Spleen (tissue), 11 donors: ENCODE measurements around the gene RHOF. TPM values are rescaled to one million over a fixed set of nuclear protein-coding genes. Genes with fewer than 3 reads are reported as not detected.

Experiments used
- DNase-seq: peaks from one replicate; pipeline ENCODE4 v3.0.0-alpha.2; 2020
- H3K27ac ChIP-seq, 8 donors: fragments of 200-600 bp; sonication (generic) in 7 of 8; 1 replicate in 4 of 8; 2 replicates in 4 of 8; pipeline versions ENCODE4 v1.5.0 to v1.8.0; 2016 to 2021; ENCODE audit warnings: inconsistent platforms in 4 of 8, mild to moderate bottlenecking in 4 of 8, moderate library complexity in 1 of 8
- H3K27me3 ChIP-seq, 7 donors: fragments of 200-600 bp; sonication (generic) in 6 of 7; replicated peaks in 1 of 7; 1 replicate in 4 of 7; 2 replicates in 3 of 7; pipeline versions ENCODE4 v1.5.0 to v1.8.0; 2016 to 2021; ENCODE audit warnings: inconsistent platforms in 3 of 7, mild to moderate bottlenecking in 1 of 7
- H3K36me3 ChIP-seq, 6 donors: fragments of 200-600 bp; sonication (generic) in 5 of 6; 1 replicate in 4 of 6; 2 replicates in 2 of 6; pipeline versions ENCODE4 v1.5.0 to v1.8.0; 2016 to 2021; ENCODE audit warnings: inconsistent platforms in 2 of 6
- H3K4me1 ChIP-seq, 6 donors: fragments of 200-600 bp; sonication (generic) in 5 of 6; 1 replicate in 3 of 6; 2 replicates in 3 of 6; pipeline versions ENCODE4 v1.5.0 to v1.8.0; 2016 to 2021; ENCODE audit warnings: inconsistent platforms in 3 of 6
- H3K4me3 ChIP-seq, 8 donors: fragments of 200-600 bp; sonication (generic) in 7 of 8; 1 replicate in 4 of 8; 2 replicates in 4 of 8; pipeline versions ENCODE4 v1.5.0 to v1.8.0; 2016 to 2021; ENCODE audit warnings: inconsistent platforms in 4 of 8, mild to moderate bottlenecking in 4 of 8, moderate library complexity in 2 of 8
- H3K9me3 ChIP-seq, 8 donors: fragments of 200-600 bp; sonication (generic) in 7 of 8; 1 replicate in 4 of 8; 2 replicates in 4 of 8; pipeline versions ENCODE4 v1.5.0 to v1.8.0; 2016 to 2021; ENCODE audit warnings: inconsistent platforms in 4 of 8
- POLR2A ChIP-seq, 3 donors: fragments of 450-650 bp; IDR thresholded peaks; one replicate each; pipeline ENCODE4 v1.5.1; 2017; ENCODE audit warnings: antibody characterized with exemption in 3 of 3, mild to moderate bottlenecking in 1 of 3
- POLR2AphosphoS5 ChIP-seq, 3 donors: sonication (generic); formaldehyde crosslinking; IDR thresholded peaks; one replicate each; pipeline ENCODE4 v1.5.1; 2017; ENCODE audit warnings: antibody characterized with exemption in 3 of 3
- WGBS, 5 donors: extraction: QIAGEN DNeasy Blood & Tissue Kit in 3 of 5; methylation state at CpG; one replicate each; pipeline versions ENCODE4 v1.1.5 to v1.1.7; 2013 to 2018; 5-methylcytosine and 5-hydroxymethylcytosine counted together
- intact Hi-C: fragments of 100-400 bp; cut with DNase I; formaldehyde crosslinking; loops from one replicate; pipeline ENCODE4 v1.15.0; 2023; ENCODE audit warnings: low total_unique reads
- polyA plus RNA-seq, 3 donors: library from polyadenylated mRNA; stranded (reverse); fragments of 200-250 nt; gene quantifications; one replicate each; pipeline ENCODE4 v1.2.1, GENCODE V29; 2013
- total RNA-seq, 7 donors: library from RNA; depleted of rRNA in 3 of 7; stranded (reverse); fragments of >200 nt in 3 of 7; fragmentation: NEBNext Ultra II Directional in 4 of 7; extraction: Animal tissue kit (Norgen Biotek cat#: 25700) in 4 of 7; gene quantifications; one replicate each; pipeline versions ENCODE4 v1.1.0 to v1.2.1, GENCODE V29; 2016 to 2021
- TF ChIP-seq, protein P1 (sequence below), 11 experiments: fragments of 200-600 bp in 7 of 11; fragments of 450-650 bp in 4 of 11; sonication (generic) in 4 of 11; IDR thresholded peaks in 8 of 11; conservative IDR thresholded peaks in 3 of 11; 1 replicate in 7 of 11; 2 replicates in 4 of 11; pipeline versions ENCODE4 v1.4.0 to v1.8.0; 2016 to 2021; ENCODE audit warnings: antibody characterized with exemption in 11 of 11, inconsistent platforms in 4 of 11, mild to moderate bottlenecking in 1 of 11
- donor health status: healthy with polysubstance abuse.
- donor health status: DM: no; HTN: no; CAD: no; lungs with moderate emphysema.
- donor health status: DM: no; HTN: no; CAD: no.
- donor health status: Bipolar disorder and iron deficiency.
- donor health status: healthy.
- donor health status: DM: no; HTN: no; CAD: no.
- donor health status: DM: yes; HTN: yes; CAD: no.

Gene RHOF
- total and polyA plus RNA-seq, 10 donors = 18.4 to 71.7 (median 52.6) TPM

DNA sequence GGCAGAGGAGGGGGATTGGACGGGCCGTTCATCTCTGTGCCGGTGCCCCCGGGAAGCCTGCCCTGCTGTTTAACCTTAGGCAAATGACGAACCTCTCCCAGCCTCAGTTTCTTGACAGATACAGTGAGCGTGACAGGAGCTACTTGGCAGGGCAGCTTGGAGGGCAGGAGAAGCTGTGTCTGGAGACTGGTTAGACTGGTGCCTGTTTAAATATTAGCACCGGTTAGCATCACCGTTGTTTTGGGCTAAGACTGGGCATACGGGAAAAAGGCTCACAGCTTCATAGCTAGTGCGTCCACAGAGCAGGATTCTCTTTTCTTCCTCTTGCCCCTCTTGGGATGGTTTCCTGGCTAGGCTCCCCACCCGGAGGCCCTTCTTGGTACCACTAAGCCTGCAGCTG is 38.7 kb downstream of the RHOF start:
- Histone ChIP-seq H3K36me3 (peaks cover 0 to 21% (median 0%) of the 10 kb centered on the region in 6 donors), H3K27ac (no peak overlapping the region), H3K9me3 (no peaks in the 10 kb centered on the region), H3K27me3 (no peaks in the 10 kb centered on the region), H3K4me1 (peaks cover 0 to 5% (median 0%) of the 10 kb centered on the region in 6 donors), H3K4me3 (no peak overlapping the region)
- 93 to 98% (median 96%) methylated on average over 11 of the region's 11 CpGs for WGBS, 5 donors
- TF ChIP-seq POLR2A (IDR thresholded peaks at IDR 0.05) (no peak), POLR2AphosphoS5 (IDR thresholded peaks at IDR 0.05) (no peak)
- TF ChIP-seq, protein P1, sequence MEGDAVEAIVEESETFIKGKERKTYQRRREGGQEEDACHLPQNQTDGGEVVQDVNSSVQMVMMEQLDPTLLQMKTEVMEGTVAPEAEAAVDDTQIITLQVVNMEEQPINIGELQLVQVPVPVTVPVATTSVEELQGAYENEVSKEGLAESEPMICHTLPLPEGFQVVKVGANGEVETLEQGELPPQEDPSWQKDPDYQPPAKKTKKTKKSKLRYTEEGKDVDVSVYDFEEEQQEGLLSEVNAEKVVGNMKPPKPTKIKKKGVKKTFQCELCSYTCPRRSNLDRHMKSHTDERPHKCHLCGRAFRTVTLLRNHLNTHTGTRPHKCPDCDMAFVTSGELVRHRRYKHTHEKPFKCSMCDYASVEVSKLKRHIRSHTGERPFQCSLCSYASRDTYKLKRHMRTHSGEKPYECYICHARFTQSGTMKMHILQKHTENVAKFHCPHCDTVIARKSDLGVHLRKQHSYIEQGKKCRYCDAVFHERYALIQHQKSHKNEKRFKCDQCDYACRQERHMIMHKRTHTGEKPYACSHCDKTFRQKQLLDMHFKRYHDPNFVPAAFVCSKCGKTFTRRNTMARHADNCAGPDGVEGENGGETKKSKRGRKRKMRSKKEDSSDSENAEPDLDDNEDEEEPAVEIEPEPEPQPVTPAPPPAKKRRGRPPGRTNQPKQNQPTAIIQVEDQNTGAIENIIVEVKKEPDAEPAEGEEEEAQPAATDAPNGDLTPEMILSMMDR (IDR thresholded peaks at IDR 0.05 in 8 of 11, conservative IDR thresholded peaks at IDR 0.05 in 3 of 11) = no peak
- intact Hi-C loops = no loop called here
- DNase-seq = no peak

DNA sequence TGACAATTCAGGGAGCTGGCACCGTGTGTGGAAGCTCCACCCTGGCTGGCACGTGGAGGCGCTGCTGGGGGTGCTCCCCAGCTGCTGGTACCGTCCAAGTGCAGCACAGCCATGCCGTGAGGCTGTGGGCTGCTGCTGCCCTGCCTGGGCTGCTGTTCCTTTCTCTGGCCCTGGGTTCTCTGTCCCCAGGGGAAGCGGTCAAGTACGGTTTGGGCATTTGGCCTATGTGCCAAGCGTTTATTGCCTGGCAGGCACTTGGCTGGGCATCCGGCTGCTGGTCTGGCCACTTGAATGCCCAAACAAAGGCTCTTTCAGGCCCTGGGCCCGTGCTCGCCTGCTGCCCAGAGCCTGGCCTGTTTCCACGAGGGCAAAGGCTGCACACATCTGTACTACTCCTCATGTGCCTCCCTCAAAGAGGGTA is 39.6 kb downstream of the RHOF start:
- no peaks in the 10 kb centered on the region for H3K9me3 ChIP-seq
- H3K27me3 ChIP-seq = no peaks in the 10 kb centered on the region
- DNase-seq = no peak
- no peak overlapping the region for H3K27ac ChIP-seq
- 67 to 87% (median 80%) methylated on average over 7 to 12 of the region's 12 CpGs for WGBS, 5 donors
- peak; percentile 37 to 63 (median 40) for TF ChIP-seq POLR2AphosphoS5 (IDR thresholded peaks at IDR 0.05)
- no peak for TF ChIP-seq POLR2A (IDR thresholded peaks at IDR 0.05)
- TF ChIP-seq, protein P1 (IDR thresholded peaks at IDR 0.05 in 8 of 11, conservative IDR thresholded peaks at IDR 0.05 in 3 of 11) = no peak
- H3K4me1 ChIP-seq = peaks cover 0 to 10% (median 3%) of the 10 kb centered on the region in 6 donors
- H3K36me3 ChIP-seq = peaks cover 0 to 21% (median 0%) of the 10 kb centered on the region in 6 donors
- intact Hi-C loops = no loop called here
- H3K4me3 ChIP-seq = no peak overlapping the region

DNA sequence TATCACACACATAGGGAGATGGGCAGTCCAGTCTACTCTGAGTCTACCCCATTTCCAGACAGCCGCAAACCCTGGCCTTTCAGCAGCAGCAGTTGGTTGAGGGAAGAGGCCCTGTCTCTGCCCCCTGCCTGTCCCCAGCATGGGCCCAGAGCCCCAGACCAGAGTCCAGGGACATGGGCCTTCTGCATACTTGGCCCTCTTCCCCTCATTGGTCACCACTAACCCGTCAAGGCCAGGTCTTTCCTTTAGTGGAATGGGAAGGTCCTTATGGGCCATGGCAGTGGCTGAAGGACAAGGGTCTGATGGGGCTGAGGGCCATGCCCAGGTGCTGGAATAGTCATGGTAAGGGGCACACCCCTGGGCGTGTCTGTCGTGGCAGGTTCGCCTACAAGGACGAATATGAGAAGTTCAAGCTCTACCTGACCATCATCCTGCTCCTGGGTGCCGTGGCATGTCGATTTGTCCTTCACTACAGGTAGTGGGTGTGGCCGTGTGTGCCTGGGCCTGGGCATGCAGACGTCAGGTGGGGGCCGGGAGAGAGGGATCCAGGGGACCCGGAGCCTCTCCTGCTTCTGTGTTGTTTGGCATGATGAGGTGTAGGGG is 41.6 kb downstream of the RHOF start:
- H3K9me3 ChIP-seq = no peaks in the 10 kb centered on the region
- no peak overlapping the region for H3K27ac ChIP-seq
- H3K4me1 ChIP-seq = peaks cover 0 to 18% (median 10%) of the 10 kb centered on the region in 6 donors
- no peak overlapping the region for H3K4me3 ChIP-seq
- H3K36me3 ChIP-seq = peaks cover 0 to 16% (median 0%) of the 10 kb centered on the region in 6 donors
- no peaks in the 10 kb centered on the region for H3K27me3 ChIP-seq
- TF ChIP-seq POLR2A (IDR thresholded peaks at IDR 0.05) (no peak), POLR2AphosphoS5 (IDR thresholded peaks at IDR 0.05) (no peak)
- TF ChIP-seq, protein P1 (IDR thresholded peaks at IDR 0.05 in 8 of 11, conservative IDR thresholded peaks at IDR 0.05 in 3 of 11) = no peak
- no peak for DNase-seq
- intact Hi-C loops = no loop called here
- 78 to 93% (median 90%) methylated on average over 11 to 12 of the region's 12 CpGs for WGBS, 5 donors

DNA sequence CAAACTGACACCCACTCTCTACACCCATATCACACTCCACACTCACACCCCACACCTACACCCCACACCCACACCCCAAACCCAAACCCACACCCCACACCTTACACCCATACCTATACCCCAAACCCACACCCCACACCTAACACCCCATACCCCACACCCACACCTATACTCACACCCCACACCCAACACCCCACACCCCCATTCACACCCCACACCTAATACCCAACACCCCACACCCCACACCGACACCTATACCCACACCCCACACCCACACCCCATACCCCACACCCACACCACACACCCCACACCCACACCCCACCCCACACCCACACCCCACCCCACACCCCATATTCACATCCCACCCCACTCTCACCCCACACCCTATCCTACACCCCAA is 42.5 kb downstream of the RHOF start:
- Histone ChIP-seq H3K27ac (peak overlapping the region in 1 of 8 donors; percentile 50), H3K4me1 (peaks cover 0 to 14% (median 10%) of the 10 kb centered on the region in 6 donors), H3K36me3 (peaks cover 0 to 16% (median 0%) of the 10 kb centered on the region in 6 donors), H3K4me3 (no peak overlapping the region), H3K27me3 (no peaks in the 10 kb centered on the region), H3K9me3 (no peaks in the 10 kb centered on the region)
- intact Hi-C loops = no loop called here
- no peak for DNase-seq
- TF ChIP-seq, protein P1 (IDR thresholded peaks at IDR 0.05 in 8 of 11, conservative IDR thresholded peaks at IDR 0.05 in 3 of 11) = no peak
- no peak for TF ChIP-seq POLR2A (IDR thresholded peaks at IDR 0.05)
- WGBS, 5 donors = 80 to 100% (median 90%) methylated on average over 1 of the region's 1 CpG
